Activated CD8-positive, alpha-beta memory T cell treated with anti-CD3 and anti-CD28 coated beads for 24 hours (primary cell): ENCODE data around the gene TMEFF2.

Experiments
- DNase-seq: peaks from one replicate; pipeline ENCODE4 v3.0.0-alpha.2; 2020

TMEFF2 gene

GRCh38 chr2:192053921-192054320, 140.8 kb downstream of the TMEFF2 start:
- no peak for DNase-seq

DNA sequence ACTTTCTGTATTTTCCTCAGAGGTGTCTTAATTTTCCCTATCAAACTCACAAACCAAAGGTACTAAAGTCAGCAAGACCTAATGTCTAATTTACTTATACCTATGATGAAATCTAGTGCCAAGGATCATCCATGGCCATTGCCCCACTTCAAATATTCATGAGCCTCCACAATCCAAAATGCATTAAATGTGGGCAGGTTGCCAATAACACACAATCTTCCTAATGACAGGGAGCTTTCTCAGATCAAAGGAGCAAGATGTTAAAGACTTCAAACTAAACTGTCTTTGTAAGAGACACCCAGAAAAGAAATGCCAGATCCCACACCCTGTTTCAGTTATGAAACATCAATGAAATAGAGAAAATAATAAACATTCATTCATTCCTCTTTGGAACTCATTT, 143.2 kb downstream of the TMEFF2 start:
- no peak for DNase-seq

GRCh38 chr2:192049362-192049761, 145.4 kb downstream of the TMEFF2 start:
- no peak for DNase-seq

GRCh38 chr2:192047315-192048107, 147.2 kb downstream of the TMEFF2 start:
- DNase-seq: no peak

GRCh38 chr2:192044496-192044895, 150.2 kb downstream of the TMEFF2 start:
- DNase-seq: no peak

DNA sequence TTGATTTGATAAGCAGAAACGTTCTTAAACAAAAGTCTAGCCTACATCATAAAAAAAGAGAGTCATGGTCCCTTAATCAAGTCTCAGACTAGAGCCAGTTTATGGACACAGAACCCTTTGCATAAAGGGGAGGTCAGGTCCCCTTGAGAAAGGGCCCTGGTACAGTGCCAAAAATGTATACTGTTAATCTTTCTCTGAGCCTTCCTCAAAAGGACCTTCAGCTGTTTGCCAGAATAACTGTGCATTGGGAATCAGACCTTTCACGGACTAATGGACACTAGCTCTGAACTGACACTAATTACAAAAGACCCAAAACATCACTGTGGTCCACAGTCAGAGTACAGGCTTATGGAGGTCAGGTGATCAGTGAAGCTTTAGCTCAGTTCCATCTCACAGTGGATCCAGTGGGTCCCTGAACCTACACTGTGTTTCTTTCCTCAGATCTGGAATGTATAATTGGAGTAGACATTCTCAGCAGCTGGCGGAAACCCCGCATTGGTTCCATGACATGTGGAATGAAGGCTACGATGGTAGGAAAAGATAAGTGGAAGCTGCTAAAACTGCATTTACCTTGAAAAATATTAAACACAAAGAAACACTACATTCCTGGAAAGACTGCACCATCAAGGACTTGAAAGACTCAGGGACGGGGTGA, 151.4 kb downstream of the TMEFF2 start:
- DNase-seq: no peak

GRCh38 chr2:192042126-192042525, 152.6 kb downstream of the TMEFF2 start:
- no peak for DNase-seq

GRCh38 chr2:192038110-192038509, 156.6 kb downstream of the TMEFF2 start:
- DNase-seq: no peak

- DNase-seq: no peak
Observed at GRCh38 chr2:192035731-192036442, 158.8 kb downstream of the TMEFF2 start.

- no peak for DNase-seq
Observed at GRCh38 chr2:192030856-192031255, 163.9 kb downstream of the TMEFF2 start.

DNA sequence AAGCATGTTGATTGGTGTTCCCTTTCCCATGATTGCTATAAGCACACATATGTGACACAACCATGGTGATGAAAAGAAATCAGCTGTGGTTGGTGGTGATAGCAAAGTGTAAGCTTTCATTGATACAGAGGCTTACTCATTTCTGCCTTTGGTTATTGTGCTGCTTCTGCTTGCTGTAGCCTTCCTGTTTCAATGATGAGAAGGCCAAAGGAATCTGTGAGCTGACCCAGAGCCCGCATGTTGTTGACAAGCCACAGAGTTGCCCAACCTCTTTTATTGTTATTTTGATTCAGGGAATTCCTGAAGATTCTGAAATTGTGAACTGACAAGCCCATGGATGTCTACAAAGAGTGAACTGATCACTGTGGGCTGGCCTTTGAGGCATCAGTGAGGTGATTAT, 164.4 kb downstream of the TMEFF2 start:
- no peak for DNase-seq

- no peak for DNase-seq
Observed at GRCh38 chr2:192029089-192029488, 165.6 kb downstream of the TMEFF2 start.

DNA sequence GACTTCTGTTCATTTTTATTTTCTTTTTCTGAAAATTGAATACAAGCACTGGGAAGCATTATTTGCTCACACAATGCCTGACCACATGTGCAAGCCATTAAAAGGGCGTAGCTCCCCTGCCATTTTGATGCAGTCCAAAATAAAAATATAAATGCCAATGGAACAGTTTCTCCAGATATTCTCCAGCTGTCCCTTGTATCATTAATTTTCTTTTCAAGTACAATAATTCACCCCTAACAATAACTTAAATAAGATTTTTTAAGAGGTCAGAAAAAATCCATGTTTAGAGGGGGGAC, 168.0 kb downstream of the TMEFF2 start:
- DNase-seq: no peak

GRCh38 chr2:192026059-192026824, 168.5 kb downstream of the TMEFF2 start:
- no peak for DNase-seq

DNA sequence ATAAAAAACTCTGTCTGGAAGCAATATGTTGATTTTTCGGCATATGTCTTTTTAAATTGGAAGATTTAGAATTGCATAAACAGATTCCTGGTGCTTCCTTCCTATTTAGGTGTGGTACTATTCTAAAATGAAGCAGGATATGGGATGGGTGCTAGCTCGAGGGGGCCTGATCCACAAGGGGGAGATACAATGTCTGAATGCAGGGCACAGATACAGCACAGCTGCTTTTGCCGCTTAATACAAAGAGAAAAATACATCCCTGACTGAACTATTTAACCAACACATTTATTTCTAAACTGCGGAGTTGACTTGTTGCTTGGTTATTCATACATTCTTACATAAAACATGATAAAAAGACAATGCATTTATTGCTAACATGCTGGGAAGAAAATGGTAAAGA, 169.1 kb downstream of the TMEFF2 start:
- DNase-seq: no peak

DNA sequence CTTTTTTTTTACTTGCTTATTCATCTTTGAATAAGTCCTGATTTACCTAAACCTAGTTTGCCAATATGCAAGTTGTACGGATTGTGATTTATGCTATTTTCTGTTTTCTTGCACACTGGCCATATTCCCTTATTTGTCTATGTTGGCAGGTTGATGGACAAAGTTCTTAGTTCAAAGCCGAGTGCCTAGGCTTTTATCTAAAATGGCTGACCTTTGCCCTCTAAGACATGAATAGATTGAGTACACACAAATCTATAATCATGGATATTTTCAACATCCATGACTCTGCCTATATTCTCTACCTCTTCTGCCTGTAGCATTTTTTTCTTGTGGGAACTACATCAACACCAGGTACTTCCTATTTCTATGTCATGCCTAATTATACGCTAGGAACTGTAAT, 171.7 kb downstream of the TMEFF2 start:
- no peak for DNase-seq

DNA sequence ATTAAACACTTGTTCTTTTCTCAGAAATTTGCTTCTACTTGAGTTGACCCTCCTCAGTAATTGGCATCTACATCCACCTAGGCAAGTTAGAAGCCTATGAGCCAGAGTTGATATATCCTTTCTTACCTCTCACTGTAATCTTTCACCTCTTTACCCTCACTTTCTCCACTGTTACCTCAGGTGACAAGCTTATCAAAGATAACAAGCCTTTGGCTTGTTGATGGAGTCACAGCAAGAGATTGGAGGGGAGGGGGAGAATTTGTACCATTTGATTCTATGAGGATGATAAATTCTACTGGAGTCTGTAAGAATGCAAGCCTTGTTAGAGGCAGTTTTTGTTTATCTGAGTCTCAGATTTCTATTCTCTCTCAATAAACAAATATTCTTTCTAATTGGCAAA, 176.9 kb downstream of the TMEFF2 start:
- no peak for DNase-seq

DNA sequence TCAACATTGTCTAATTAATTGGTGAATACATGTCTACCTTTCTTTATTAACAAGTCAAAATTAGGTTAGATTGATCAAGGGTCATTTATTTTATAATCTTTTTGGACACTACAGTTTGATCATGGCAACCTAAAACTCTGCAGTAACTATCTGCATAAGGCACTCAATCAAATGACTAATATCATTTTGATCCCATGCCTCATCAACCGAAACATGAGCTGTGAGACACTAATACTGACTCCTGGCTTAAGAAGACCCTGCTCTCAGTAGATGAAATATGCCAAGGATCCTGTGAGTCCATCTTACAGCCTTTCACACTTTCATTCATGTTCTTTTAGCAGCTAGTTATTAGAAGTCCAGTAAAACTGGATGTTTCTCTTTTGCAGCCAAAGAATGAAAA, 178.5 kb downstream of the TMEFF2 start:
- DNase-seq: no peak

DNA sequence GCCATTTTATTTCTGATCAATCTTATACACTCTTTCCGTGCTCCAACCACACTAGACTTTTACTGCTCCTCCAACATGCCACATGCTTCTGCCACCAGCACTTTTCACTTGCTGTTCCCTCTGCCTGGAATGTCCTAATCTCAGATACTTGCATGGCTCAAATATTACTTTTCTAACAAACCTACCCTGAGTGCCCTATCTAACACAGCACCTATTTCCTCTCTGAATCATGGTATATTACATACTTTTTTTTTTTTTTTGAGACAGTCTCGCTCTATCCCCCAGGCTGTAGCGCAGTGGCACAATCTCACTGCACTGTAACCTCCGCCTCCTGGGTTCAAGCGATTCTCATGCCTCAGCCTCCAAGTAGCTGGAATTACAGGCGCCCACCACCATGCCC, 181.5 kb downstream of the TMEFF2 start:
- DNase-seq: no peak

GRCh38 chr2:192011196-192011595, 183.5 kb downstream of the TMEFF2 start:
- no peak for DNase-seq

- DNase-seq: no peak
Observed at GRCh38 chr2:192010073-192010472, 184.7 kb downstream of the TMEFF2 start.

DNA sequence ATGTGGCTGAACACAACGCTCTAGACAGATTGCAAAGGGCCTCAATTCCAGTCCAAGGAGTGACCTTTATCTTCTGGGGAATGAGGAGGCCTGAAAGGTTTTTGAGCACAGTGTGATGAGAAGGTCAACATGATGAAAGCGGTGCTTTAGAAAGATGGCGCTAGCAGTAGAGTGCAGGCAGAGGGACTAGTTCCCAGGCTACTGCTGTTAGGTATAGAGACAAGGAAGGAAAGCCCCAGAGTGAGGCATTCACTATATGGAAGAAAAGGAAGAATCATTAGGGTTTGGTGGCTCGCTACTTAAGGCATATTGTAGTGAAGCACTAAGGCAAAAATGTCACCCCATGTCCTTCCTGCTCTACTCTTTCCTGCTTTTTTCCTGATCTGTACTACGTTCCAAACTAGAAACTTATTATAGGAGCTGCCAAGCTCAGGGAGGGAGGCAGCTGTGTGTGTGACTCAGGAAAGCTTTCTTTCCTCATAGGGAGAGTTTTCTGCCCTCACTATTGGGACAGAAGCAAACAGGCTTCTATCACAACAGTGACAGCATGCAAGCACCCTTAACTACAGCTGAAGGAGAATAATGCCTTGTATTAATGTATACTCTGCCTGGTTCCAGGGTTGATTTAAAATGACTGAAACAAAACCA, 187.0 kb downstream of the TMEFF2 start:
- DNase-seq: no peak

DNA sequence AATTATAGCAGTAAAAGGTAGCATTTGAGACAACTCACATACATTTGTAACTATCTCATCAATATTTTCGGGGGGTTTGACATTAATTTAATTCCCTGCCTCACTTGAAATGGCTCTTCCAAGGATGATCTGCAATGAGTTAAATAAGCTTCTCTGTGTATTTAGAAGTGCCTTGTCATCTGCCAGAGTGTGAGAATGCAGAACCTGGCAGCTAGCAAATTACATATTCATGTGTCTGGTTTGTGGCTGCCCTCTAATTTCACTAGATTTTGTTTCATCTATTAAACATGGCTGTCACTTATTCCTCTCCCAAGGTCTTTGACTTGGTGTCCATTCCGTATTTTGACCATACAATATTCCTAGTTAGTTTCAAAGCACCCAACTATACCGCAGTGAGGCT, 189.5 kb downstream of the TMEFF2 start:
- DNase-seq: no peak
